HepG2 (cell line): ENCODE data around the gene ZBTB7B. TPM values are rescaled to one million over a fixed set of nuclear protein-coding genes. Genes with fewer than 3 reads are reported as not detected.

ENCODE experiments used
- ARID4A ChIP-seq: sonication (generic); formaldehyde crosslinking; IDR thresholded peaks from 2 replicates; pipeline ENCODE4 v1.5.0; 2020; ENCODE audit warnings: mild to moderate bottlenecking, missing genetic modification reagents, borderline replicate concordance
- CEBPB ChIP-seq: IDR thresholded peaks from 2 replicates; pipeline ENCODE4 v1.6.1; 2011; ENCODE audit warnings: low read depth, low read length, improper control_type of control experiment, borderline replicate concordance
- KAT8 ChIP-seq: IDR thresholded peaks from 2 replicates; pipeline ENCODE4 v1.6.1; 2016; ENCODE audit warnings: missing genetic modification reagents, missing compliant biosample characterization
- LRRFIP1 ChIP-seq: sonication (generic); formaldehyde crosslinking; conservative IDR thresholded peaks from 2 replicates; pipeline ENCODE4 v1.4.0; 2020; ENCODE audit warnings: missing genetic modification reagents
- MAF1 ChIP-seq: sonication (generic); formaldehyde crosslinking; IDR thresholded peaks from 2 replicates; pipeline ENCODE4 v1.5.0; 2020; ENCODE audit warnings: missing genetic modification reagents, borderline replicate concordance
- MAZ ChIP-seq, 2 experiments: sonication (generic) in 1 of 2; formaldehyde crosslinking in 1 of 2; IDR thresholded peaks; 2 replicates each; pipeline versions ENCODE4 v1.5.0 to v1.6.1; 2012 to 2020; ENCODE audit warnings: low read depth in 2 of 2, mild to moderate bottlenecking in 2 of 2, borderline replicate concordance in 1 of 2, improper control_type of control experiment in 1 of 2, low read length in 1 of 2, missing genetic modification reagents in 1 of 2, moderate library complexity in 1 of 2
- MLLT10 ChIP-seq: sonication (generic); formaldehyde crosslinking; IDR thresholded peaks from 2 replicates; pipeline ENCODE4 v1.4.0; 2020; ENCODE audit warnings: missing genetic modification reagents
- POGZ ChIP-seq: sonication (generic); formaldehyde crosslinking; IDR thresholded peaks from 2 replicates; pipeline ENCODE4 v1.4.0; 2020; ENCODE audit warnings: mild to moderate bottlenecking, missing genetic modification reagents
- RNF2 ChIP-seq: fragments of 450-650 bp; conservative IDR thresholded peaks from 2 replicates; pipeline ENCODE4 v1.6.1; 2016; ENCODE audit warnings: low read depth
- SRY ChIP-seq: sonication (generic); formaldehyde crosslinking; IDR thresholded peaks from 2 replicates; pipeline ENCODE4 v1.8.0; 2022; ENCODE audit warnings: mild to moderate bottlenecking, missing genetic modification reagents
- TCF12 ChIP-seq, 2 experiments: fragments of 450-650 bp in 1 of 2; sonication (generic) in 1 of 2; formaldehyde crosslinking in 1 of 2; IDR thresholded peaks; 2 replicates each; pipeline versions ENCODE4 v1.6.1 to v1.8.0; 2017 to 2022; ENCODE audit warnings: antibody characterized with exemption in 1 of 2, mild to moderate bottlenecking in 1 of 2, missing genetic modification reagents in 1 of 2, moderate library complexity in 1 of 2
- ZBTB21 ChIP-seq: sonication (generic); formaldehyde crosslinking; IDR thresholded peaks from 2 replicates; pipeline ENCODE4 v1.4.0; 2020; ENCODE audit warnings: missing genetic modification reagents
- ZNF18 ChIP-seq: sonication (generic); formaldehyde crosslinking; IDR thresholded peaks from 2 replicates; pipeline ENCODE4 v1.8.0; 2022; ENCODE audit warnings: mild to moderate bottlenecking, missing genetic modification reagents; ENCODE audit not compliant: insufficient replicate concordance
- ZNF451 ChIP-seq: sonication (generic); formaldehyde crosslinking; IDR thresholded peaks from 2 replicates; pipeline ENCODE4 v1.5.0; 2020; ENCODE audit warnings: mild to moderate bottlenecking, missing genetic modification reagents
- ZNF550 ChIP-seq: sonication (generic); formaldehyde crosslinking; IDR thresholded peaks from 2 replicates; pipeline ENCODE4 v1.4.0; 2020; ENCODE audit warnings: mild to moderate bottlenecking, missing genetic modification reagents, borderline replicate concordance
- ZNF616 ChIP-seq: sonication (generic); formaldehyde crosslinking; IDR thresholded peaks from 2 replicates; pipeline ENCODE4 v1.5.0; 2020; ENCODE audit warnings: low read depth, mild to moderate bottlenecking, missing genetic modification reagents
- ZUFSP ChIP-seq: sonication (generic); formaldehyde crosslinking; IDR thresholded peaks from 2 replicates; pipeline ENCODE4 v1.9.0; 2021; ENCODE audit warnings: missing genetic modification reagents, mild to moderate bottlenecking, borderline replicate concordance
- polyA plus RNA-seq, 8 experiments: library from polyadenylated mRNA; depleted of rRNA in 3 of 8; stranded (reverse) in 7 of 8; unstranded in 1 of 8; fragments of >200 nt; fragmentation: Illumina TruSeq in 4 of 8; extraction: Trizol in 4 of 8; gene quantifications; 2 replicates each; pipeline versions ENCODE4 v1.2.1 to v1.2.3, GENCODE V29; 2011 to 2016; ENCODE audit warnings: low read depth in 4 of 8, missing spikeins in 1 of 8, mixed read lengths in 1 of 8; ENCODE audit not compliant: insufficient read depth in 1 of 8
- total RNA-seq, 5 experiments: library from RNA; depleted of rRNA; stranded (reverse); fragments of >200 nt; fragmentation: Illumina TruSeq; extraction: Trizol; gene quantifications; 2 replicates each; pipeline ENCODE4 v1.2.3, GENCODE V29; 2016; ENCODE audit warnings: low read depth in 1 of 5

The ZBTB7B gene
- total and polyA plus RNA-seq, 2 of the 13 experiments (the other 11 are each of a cell fraction or from before 2014, with no cell fraction given), result 15.5 to 17.5 TPM

- peak; percentile 92 for TF ChIP-seq ARID4A (CRISPR knock-in tag)
- TF ChIP-seq TCF12 (IDR thresholded peaks at IDR 0.05), result no peak
- TF ChIP-seq TCF12 (CRISPR knock-in tag; IDR thresholded peaks at IDR 0.05), result no peak
- no peak for TF ChIP-seq ZNF616 (CRISPR knock-in tag)
- no peak for TF ChIP-seq ZUFSP (CRISPR knock-in tag)
- TF ChIP-seq KAT8, result peak; percentile 93
- TF ChIP-seq POGZ (CRISPR knock-in tag), result peak; percentile 55; the same call in 1 of the 2 replicates
- no peak for TF ChIP-seq SRY (CRISPR knock-in tag)
- TF ChIP-seq ZBTB21 (CRISPR knock-in tag), result no peak
- no peak for TF ChIP-seq LRRFIP1 (CRISPR knock-in tag)
- TF ChIP-seq RNF2, result peak; percentile 31; the same call in 1 of the 2 replicates
- no peak for TF ChIP-seq ZNF451
- TF ChIP-seq ZNF18 (CRISPR knock-in tag), result no peak
- no peak for TF ChIP-seq ZNF550
- TF ChIP-seq MAZ (IDR thresholded peaks at IDR 0.05; ENCODE audit: borderline replicate concordance, low read depth, low read length), result no peak
- TF ChIP-seq MAZ (CRISPR knock-in tag; IDR thresholded peaks at IDR 0.05; ENCODE audit: low read depth), result no peak
- TF ChIP-seq MLLT10 (CRISPR knock-in tag), result no peak
- TF ChIP-seq MAF1 (CRISPR knock-in tag), result no peak
- no peak for TF ChIP-seq CEBPB
Measured at GRCh38 chr1:154982897-154983648, 19.5 kb upstream of the ZBTB7B start, which contains the start of gene FLAD1 (continued).
